Stimulated activated CD4-positive, alpha-beta T cell treated with anti-CD3 and anti-CD28 coated beads, Interleukin-2, amount 100 ng/mL, for 48 hours (primary cell): ENCODE measurements around the gene MBD3L2B.

ENCODE experiments used
- DNase-seq, 2 donors: peaks; one replicate each; pipeline ENCODE4 v3.0.0-alpha.2; 2020

MBD3L2B gene

GRCh38 chr19:7010722-7011593 lies 10.3 kb downstream of the MBD3L2B start:
- DNase-seq: no peak

- no peak for DNase-seq
These were observed 13.4 kb downstream of the MBD3L2B start for GRCh38 chr19:7007859-7008258.

- DNase-seq: no peak
These were observed 15.0 kb downstream of the MBD3L2B start for GRCh38 chr19:7006135-7006704.

GRCh38 chr19:7004313-7004931 lies 16.8 kb downstream of the MBD3L2B start:
- no peak for DNase-seq

- no peak for DNase-seq
These were observed 20.4 kb downstream of the MBD3L2B start for GRCh38 chr19:7000816-7001215.

- DNase-seq: no peak
These were observed 20.9 kb downstream of the MBD3L2B start for GRCh38 chr19:7000333-7000732.

GRCh38 chr19:6999933-7000332 lies 21.3 kb downstream of the MBD3L2B start:
- no peak for DNase-seq

- no peak for DNase-seq
These were observed 23.4 kb downstream of the MBD3L2B start for GRCh38 chr19:6997679-6998445.

GRCh38 chr19:6996810-6997209 lies 24.4 kb downstream of the MBD3L2B start:
- DNase-seq: no peak

- DNase-seq: no peak
These were observed 26.2 kb downstream of the MBD3L2B start for GRCh38 chr19:6995054-6995453.

- DNase-seq: no peak
These were observed 33.0 kb downstream of the MBD3L2B start for GRCh38 chr19:6988257-6988656.

GRCh38 chr19:6987850-6988249 lies 33.4 kb downstream of the MBD3L2B start:
- no peak for DNase-seq

- DNase-seq: no peak
These were observed 37.8 kb downstream of the MBD3L2B start for GRCh38 chr19:6983448-6983847.

- DNase-seq: peak in 1 of 2 donors; percentile 9
These were observed 41.8 kb downstream of the MBD3L2B start for GRCh38 chr19:6979399-6979798.

- DNase-seq: no peak
These were observed 45.0 kb downstream of the MBD3L2B start for GRCh38 chr19:6976197-6976596.

GRCh38 chr19:6971366-6971765 lies 49.9 kb downstream of the MBD3L2B start:
- DNase-seq: no peak

- no peak for DNase-seq
These were observed 50.8 kb downstream of the MBD3L2B start for GRCh38 chr19:6970443-6970842.

- DNase-seq: no peak
These were observed 51.2 kb downstream of the MBD3L2B start for GRCh38 chr19:6970021-6970420.

- no peak for DNase-seq
These were observed 51.7 kb downstream of the MBD3L2B start for GRCh38 chr19:6969490-6969889.
